Testis (tissue), 3 donors: ENCODE results near the gene FBXL15. TPM values are rescaled to one million over a fixed set of nuclear protein-coding genes. Genes with fewer than 3 reads are reported as not detected.

ENCODE experiments used
- DNase-seq: peaks from one replicate; pipeline ENCODE4 v3.0.0-alpha.2; 2019
- H3K27ac ChIP-seq, 2 donors: fragments of 200-600 bp; sonication (generic); one replicate each; pipeline ENCODE4 v1.5.1; 2019
- H3K27me3 ChIP-seq: fragments of 200-600 bp; sonication (generic); one replicate; pipeline ENCODE4 v1.5.1; 2019
- H3K36me3 ChIP-seq: fragments of 200-600 bp; sonication (generic); one replicate; pipeline ENCODE4 v1.5.1; 2017; ENCODE audit warnings: low read depth; ENCODE audit errors: missing control alignments
- H3K4me1 ChIP-seq: fragments of 200-600 bp; sonication (generic); one replicate; pipeline ENCODE4 v1.5.1; 2019
- H3K4me3 ChIP-seq, 2 donors: fragments of 200-600 bp; sonication (generic); one replicate each; pipeline ENCODE4 v1.5.1; 2017 to 2019
- H3K9me3 ChIP-seq: fragments of 200-600 bp; sonication (generic); one replicate; pipeline ENCODE4 v1.5.1; 2017
- POLR2A ChIP-seq: fragments of 450-650 bp; IDR thresholded peaks from one replicate; pipeline ENCODE4 v1.6.1; 2017; ENCODE audit warnings: antibody characterized with exemption, mild to moderate bottlenecking, moderate library complexity
- WGBS, 2 donors: methylation state at CpG; one replicate each; pipeline ENCODE4 v1.1.5; 2018; 5-methylcytosine and 5-hydroxymethylcytosine counted together
- intact Hi-C: fragments of 100-400 bp; cut with DNase I; formaldehyde crosslinking; loops from one replicate; pipeline ENCODE4 v1.15.1; 2023; ENCODE audit warnings: low total_unique reads
- polyA plus RNA-seq: library from polyadenylated mRNA; stranded (reverse); fragments of 350-450 nt; fragmentation: Illumina TruSeq; extraction: RNeasy Lipid Tissue Mini Kit (QIAGEN cat#74804); gene quantifications from one replicate; pipeline ENCODE4 v1.2.3, GENCODE V29; 2014; ENCODE audit warnings: low read depth, low replicate concordance; ENCODE audit not compliant: insufficient read depth
- total RNA-seq, 2 donors: library from RNA; depleted of rRNA; stranded (reverse); fragments of >200 nt; gene quantifications; one replicate each; pipeline ENCODE4 v1.2.3, GENCODE V29; 2016
- TF ChIP-seq, protein P1 (sequence below), 3 experiments: fragments of 450-650 bp in 2 of 3; fragments of 200-600 bp in 1 of 3; sonication (generic) in 1 of 3; IDR thresholded peaks; one replicate each; pipeline ENCODE4 v1.5.1; 2016 to 2019; ENCODE audit warnings: antibody characterized with exemption in 3 of 3, mild to moderate bottlenecking in 2 of 3, moderate library complexity in 1 of 3

FBXL15 gene
- total and polyA plus RNA-seq, 3 donors from 2014 or later = 9.2 to 32.2 (median 28.9) TPM

DNA sequence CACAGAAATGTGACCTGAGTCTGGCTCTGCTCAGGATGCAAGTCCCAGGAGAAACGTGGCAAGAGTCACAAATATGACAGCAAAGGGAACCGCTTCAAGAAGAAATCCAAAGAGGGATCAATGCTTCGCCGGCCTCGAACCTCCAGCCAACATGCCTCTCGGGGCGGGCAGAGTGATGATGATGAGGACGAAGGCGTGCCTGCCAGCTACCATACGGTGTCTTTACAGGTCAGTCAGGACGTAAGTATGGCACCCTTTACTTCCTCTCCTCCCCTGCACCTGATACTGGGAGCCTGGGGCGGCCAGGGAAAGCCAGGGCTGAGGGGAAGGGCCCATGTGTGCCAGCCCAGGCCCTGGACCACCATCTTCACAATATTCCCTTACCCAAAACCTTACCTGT lies 43.7 kb upstream of the FBXL15 start:
- DNase-seq = no peak
- no peaks in the 10 kb centered on the region for H3K4me1 ChIP-seq
- H3K27ac ChIP-seq = no peak overlapping the region
- TF ChIP-seq, protein P1, sequence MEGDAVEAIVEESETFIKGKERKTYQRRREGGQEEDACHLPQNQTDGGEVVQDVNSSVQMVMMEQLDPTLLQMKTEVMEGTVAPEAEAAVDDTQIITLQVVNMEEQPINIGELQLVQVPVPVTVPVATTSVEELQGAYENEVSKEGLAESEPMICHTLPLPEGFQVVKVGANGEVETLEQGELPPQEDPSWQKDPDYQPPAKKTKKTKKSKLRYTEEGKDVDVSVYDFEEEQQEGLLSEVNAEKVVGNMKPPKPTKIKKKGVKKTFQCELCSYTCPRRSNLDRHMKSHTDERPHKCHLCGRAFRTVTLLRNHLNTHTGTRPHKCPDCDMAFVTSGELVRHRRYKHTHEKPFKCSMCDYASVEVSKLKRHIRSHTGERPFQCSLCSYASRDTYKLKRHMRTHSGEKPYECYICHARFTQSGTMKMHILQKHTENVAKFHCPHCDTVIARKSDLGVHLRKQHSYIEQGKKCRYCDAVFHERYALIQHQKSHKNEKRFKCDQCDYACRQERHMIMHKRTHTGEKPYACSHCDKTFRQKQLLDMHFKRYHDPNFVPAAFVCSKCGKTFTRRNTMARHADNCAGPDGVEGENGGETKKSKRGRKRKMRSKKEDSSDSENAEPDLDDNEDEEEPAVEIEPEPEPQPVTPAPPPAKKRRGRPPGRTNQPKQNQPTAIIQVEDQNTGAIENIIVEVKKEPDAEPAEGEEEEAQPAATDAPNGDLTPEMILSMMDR (IDR thresholded peaks at IDR 0.05) = no peak
- H3K9me3 ChIP-seq = no peaks in the 10 kb centered on the region
- intact Hi-C loops = no loop called here
- H3K36me3 ChIP-seq = no peaks in the 10 kb centered on the region
- no peak overlapping the region for H3K4me3 ChIP-seq
- no peaks in the 10 kb centered on the region for H3K27me3 ChIP-seq
- WGBS, 2 donors = 91 to 92% methylated on average over 12 of the region's 12 CpGs

DNA sequence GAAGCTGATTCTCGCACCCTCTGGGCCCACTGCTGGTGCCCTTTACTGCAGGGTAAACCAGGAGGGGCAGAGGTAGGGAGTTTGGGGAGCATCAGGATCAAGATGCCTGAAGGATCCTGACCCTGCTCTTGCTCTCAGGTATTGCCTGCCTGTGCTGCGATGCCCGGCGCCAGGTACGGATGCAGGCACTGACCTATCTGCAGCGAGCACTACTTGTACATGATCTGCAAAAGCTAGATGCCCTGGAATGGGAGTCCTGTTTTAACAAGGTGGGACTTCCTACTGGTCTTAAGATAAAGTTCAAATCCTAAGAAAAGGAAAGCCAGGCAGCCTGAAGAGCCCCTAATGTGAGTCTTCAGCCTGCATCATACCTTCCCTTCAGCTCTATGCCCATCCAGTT lies 41.3 kb upstream of the FBXL15 start:
- TF ChIP-seq POLR2A = no peak
- TF ChIP-seq, protein P1 (IDR thresholded peaks at IDR 0.05) = no peak
- no peaks in the 10 kb centered on the region for H3K4me1 ChIP-seq
- intact Hi-C loops = no loop called here
- no peaks in the 10 kb centered on the region for H3K36me3 ChIP-seq
- no peak overlapping the region for H3K27ac ChIP-seq
- H3K4me3 ChIP-seq = no peak overlapping the region
- no peak for DNase-seq
- H3K27me3 ChIP-seq = no peaks in the 10 kb centered on the region
- WGBS, 2 donors = 96 to 100% methylated on average over 1 to 6 of the region's 6 CpGs
- H3K9me3 ChIP-seq = no peaks in the 10 kb centered on the region

DNA sequence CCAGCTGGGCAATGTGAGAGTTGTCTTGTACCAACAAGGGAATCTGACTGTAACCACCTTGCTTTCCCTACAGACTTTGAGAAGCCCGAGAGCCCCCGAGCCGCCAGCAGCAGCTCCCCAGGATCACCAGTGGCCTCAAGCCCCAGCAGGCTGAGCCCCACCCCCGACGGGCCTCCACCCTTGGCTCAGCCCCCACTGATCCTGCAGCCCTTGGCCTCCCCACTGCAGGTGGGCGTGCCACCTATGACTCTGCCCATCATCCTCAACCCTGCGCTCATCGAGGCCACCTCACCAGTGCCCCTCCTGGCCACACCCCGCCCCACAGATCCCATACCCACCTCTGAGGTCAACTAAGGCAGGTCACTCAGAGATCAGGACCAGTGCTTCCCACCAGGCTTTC lies 38.7 kb upstream of the FBXL15 start:
- H3K36me3 ChIP-seq = no peaks in the 10 kb centered on the region
- TF ChIP-seq, protein P1 (IDR thresholded peaks at IDR 0.05) = no peak
- TF ChIP-seq POLR2A = no peak
- WGBS, 2 donors = 93 to 94% methylated on average over 9 of the region's 9 CpGs
- DNase-seq = no peak
- no peak overlapping the region for H3K27ac ChIP-seq
- H3K27me3 ChIP-seq = no peaks in the 10 kb centered on the region
- no peak overlapping the region for H3K4me3 ChIP-seq
- no peaks in the 10 kb centered on the region for H3K9me3 ChIP-seq
- intact Hi-C loops = no loop called here
- H3K4me1 ChIP-seq = no peaks in the 10 kb centered on the region

DNA sequence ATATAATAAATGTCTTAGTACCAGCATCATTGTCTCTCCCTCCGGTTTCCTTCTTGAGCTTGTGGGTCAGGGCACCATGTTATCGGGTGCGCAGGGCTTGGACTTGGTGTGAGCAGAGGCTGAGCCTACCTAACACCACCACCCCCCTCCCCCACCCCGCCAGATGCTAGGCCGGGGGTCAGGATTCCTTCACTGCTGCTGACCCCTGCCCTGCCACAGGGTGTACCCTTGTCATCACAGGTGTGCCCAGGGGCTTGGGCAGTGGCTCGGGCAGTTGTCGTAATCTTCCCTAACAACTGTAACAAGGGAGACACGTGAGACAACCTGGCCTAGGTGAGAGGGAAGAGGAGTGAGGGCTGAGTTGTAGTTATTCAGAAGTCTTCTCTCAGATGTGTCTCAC lies 37.8 kb upstream of the FBXL15 start:
- TF ChIP-seq POLR2A = no peak
- TF ChIP-seq, protein P1 (IDR thresholded peaks at IDR 0.05) = no peak
- intact Hi-C loops = no loop called here

DNA sequence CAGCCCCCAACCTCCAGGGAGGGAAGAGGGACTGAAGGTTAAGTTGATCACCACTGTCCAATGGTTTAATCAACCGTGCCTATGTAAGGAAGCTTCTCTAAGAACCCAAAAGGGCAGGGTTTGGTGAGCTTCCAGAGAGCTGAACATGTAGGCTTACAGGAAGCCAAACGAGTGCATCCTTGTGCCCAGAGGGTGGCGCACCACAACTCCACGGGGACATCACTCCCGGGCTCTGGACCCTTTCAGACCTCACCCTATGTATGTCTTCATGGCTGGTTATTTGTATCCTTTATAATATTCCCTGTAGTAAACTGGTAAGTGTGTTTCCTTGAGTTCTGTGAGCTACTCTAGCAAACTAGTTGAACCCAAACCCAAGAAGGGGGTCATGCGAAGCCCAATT lies 36.6 kb upstream of the FBXL15 start:
- Histone ChIP-seq H3K4me3 (no peak overlapping the region), H3K27ac (no peak overlapping the region), H3K36me3 (no peaks in the 10 kb centered on the region), H3K4me1 (no peaks in the 10 kb centered on the region), H3K9me3 (no peaks in the 10 kb centered on the region), H3K27me3 (no peaks in the 10 kb centered on the region)
- no peak for TF ChIP-seq POLR2A
- TF ChIP-seq, protein P1 (IDR thresholded peaks at IDR 0.05) = no peak
- WGBS, 2 donors = 68 to 80% methylated on average over 6 of the region's 6 CpGs
- no peak for DNase-seq
- intact Hi-C loops = no loop called here

More for the DNA sequence above, 37.8 kb upstream of the FBXL15 start:
- no peak for DNase-seq
- Histone ChIP-seq H3K4me1 (no peaks in the 10 kb centered on the region), H3K36me3 (no peaks in the 10 kb centered on the region), H3K27me3 (no peaks in the 10 kb centered on the region), H3K9me3 (no peaks in the 10 kb centered on the region), H3K27ac (no peak overlapping the region), H3K4me3 (no peak overlapping the region)
- 89 to 91% methylated on average over 8 of the region's 8 CpGs for WGBS, 2 donors
